HEK293 (cell line): Measurements from ENCODE around the gene LGI4.
A peak's percentile ranks its signal among the peaks of the same experiment; 100 is the strongest.

Source experiments
- CTCF ChIA-PET: fragments of 350-600 bp; formaldehyde crosslinking; extraction: SDS; loops from one replicate; lab custom pipeline; 2021; ENCODE audit warnings: antibody characterized with exemption; lab: Yijun Ruan, JAX
- POLR2A ChIA-PET: fragments of 300-600 bp; formaldehyde crosslinking; extraction: SDS; loops from one replicate; lab custom pipeline; 2020; ENCODE audit warnings: antibody characterized with exemption, inconsistent platforms; lab: Yijun Ruan, JAX
- H3K27ac ChIP-seq: fragments of 200-500 bp; sonication (Bioruptor generic); 2 replicates; pipeline ENCODE4 v1.5.1; 2014; ENCODE audit warnings: low read depth, low read length, control low read depth, inconsistent platforms; ENCODE audit errors: extremely low read depth
- H3K36me3 ChIP-seq, 2 experiments: fragments of 200-500 bp in 1 of 2; sonication (Bioruptor generic) in 1 of 2; 1 replicate in 1 of 2; 2 replicates in 1 of 2; pipeline ENCODE4 v1.5.1; 2014 to 2017; ENCODE audit warnings: inconsistent platforms in 2 of 2, low read length in 2 of 2; ENCODE audit not compliant: control insufficient read depth in 2 of 2, insufficient read depth in 1 of 2
- H3K4me1 ChIP-seq: fragments of 200-500 bp; sonication (Bioruptor generic); 2 replicates; pipeline ENCODE4 v1.5.1; 2014; ENCODE audit warnings: mild to moderate bottlenecking, low read length, inconsistent platforms; ENCODE audit not compliant: control insufficient read depth, insufficient read depth
- H3K4me3 ChIP-seq: 2 replicates; pipeline ENCODE4 v1.5.1; 2011; ENCODE audit warnings: low read depth, mild to moderate bottlenecking, control low read depth, low read length, moderate library complexity
- H3K9me3 ChIP-seq: fragments of 200-500 bp; sonication (Bioruptor generic); 2 replicates; pipeline ENCODE4 v1.5.1; 2014; ENCODE audit warnings: low read depth, low read length, inconsistent platforms; ENCODE audit not compliant: control insufficient read depth, insufficient read depth
- EGR2 ChIP-seq: fragments of 450-650 bp; formaldehyde crosslinking; IDR thresholded peaks from 2 replicates; pipeline ENCODE4 v1.5.1; 2016; ENCODE audit warnings: low read depth, missing biosample characterization, missing genetic modification characterization
- KLF1 ChIP-seq: fragments of 450-650 bp; formaldehyde crosslinking; IDR thresholded peaks from 2 replicates; pipeline ENCODE4 v1.5.1; 2016; ENCODE audit warnings: missing biosample characterization, missing genetic modification characterization
- REST ChIP-seq: fragments of 450-650 bp; formaldehyde crosslinking; IDR thresholded peaks from 2 replicates; pipeline ENCODE4 v1.5.1; 2016; ENCODE audit warnings: missing biosample characterization, missing genetic modification characterization
- TRIM28 ChIP-seq: IDR thresholded peaks from 2 replicates; pipeline ENCODE4 v1.6.1; 2011; ENCODE audit warnings: low read length, control low read depth, borderline replicate concordance
- ZBTB7A ChIP-seq: fragments of 450-650 bp; formaldehyde crosslinking; IDR thresholded peaks from 2 replicates; pipeline ENCODE4 v1.5.1; 2016; ENCODE audit warnings: low read depth, missing biosample characterization, missing genetic modification characterization
- ZFHX2 ChIP-seq: fragments of 450-650 bp; formaldehyde crosslinking; conservative IDR thresholded peaks from 2 replicates; pipeline ENCODE4 v1.5.1; 2016; ENCODE audit warnings: missing biosample characterization, missing genetic modification characterization
- ZIC2 ChIP-seq: fragments of 450-650 bp; formaldehyde crosslinking; IDR thresholded peaks from 2 replicates; pipeline ENCODE4 v1.5.1; 2016; ENCODE audit warnings: missing biosample characterization, missing genetic modification characterization
- ZNF221 ChIP-seq: fragments of 450-650 bp; formaldehyde crosslinking; IDR thresholded peaks from 2 replicates; pipeline ENCODE4 v1.5.1; 2017; ENCODE audit warnings: missing biosample characterization, missing genetic modification characterization, borderline replicate concordance
- ZNF23 ChIP-seq: fragments of 450-650 bp; formaldehyde crosslinking; IDR thresholded peaks from 2 replicates; pipeline ENCODE4 v1.5.1; 2016; ENCODE audit warnings: missing biosample characterization, missing genetic modification characterization, borderline replicate concordance
- ZNF280D ChIP-seq: fragments of 450-650 bp; formaldehyde crosslinking; IDR thresholded peaks from 2 replicates; pipeline ENCODE4 v1.5.1; 2016; ENCODE audit warnings: missing biosample characterization, missing genetic modification characterization
- ZNF354C ChIP-seq: fragments of 450-650 bp; formaldehyde crosslinking; IDR thresholded peaks from 2 replicates; pipeline ENCODE4 v1.5.1; 2016; ENCODE audit warnings: missing biosample characterization, missing genetic modification characterization, low read depth, borderline replicate concordance
- ZNF473 ChIP-seq: fragments of 450-650 bp; formaldehyde crosslinking; IDR thresholded peaks from 2 replicates; pipeline ENCODE4 v1.5.1; 2017; ENCODE audit warnings: missing biosample characterization, missing genetic modification characterization
- ZNF510 ChIP-seq: fragments of 450-650 bp; formaldehyde crosslinking; IDR thresholded peaks from 2 replicates; pipeline ENCODE4 v1.5.1; 2018; ENCODE audit warnings: mild to moderate bottlenecking, missing genetic modification characterization, missing biosample characterization; ENCODE audit not compliant: insufficient replicate concordance
- ZNF585B ChIP-seq: fragments of 450-650 bp; formaldehyde crosslinking; IDR thresholded peaks from 2 replicates; pipeline ENCODE4 v1.5.1; 2016; ENCODE audit warnings: missing biosample characterization, missing genetic modification characterization
- ZNF777 ChIP-seq: fragments of 450-650 bp; formaldehyde crosslinking; IDR thresholded peaks from 2 replicates; pipeline ENCODE4 v1.5.1; 2017; ENCODE audit warnings: missing biosample characterization, missing genetic modification characterization, borderline replicate concordance
- ZNF785 ChIP-seq: fragments of 450-650 bp; formaldehyde crosslinking; IDR thresholded peaks from 2 replicates; pipeline ENCODE4 v1.5.1; 2016; ENCODE audit warnings: missing biosample characterization, missing genetic modification characterization
- TF ChIP-seq, protein P1 (sequence below): fragments of 450-650 bp; formaldehyde crosslinking; IDR thresholded peaks from 2 replicates; pipeline ENCODE4 v1.5.1; 2016; ENCODE audit warnings: missing biosample characterization, missing genetic modification characterization
- TF ChIP-seq, protein P2 (sequence below): fragments of 450-650 bp; formaldehyde crosslinking; IDR thresholded peaks from 2 replicates; pipeline ENCODE4 v1.5.1; 2016; ENCODE audit warnings: missing biosample characterization, missing genetic modification characterization

LGI4 gene

DNA sequence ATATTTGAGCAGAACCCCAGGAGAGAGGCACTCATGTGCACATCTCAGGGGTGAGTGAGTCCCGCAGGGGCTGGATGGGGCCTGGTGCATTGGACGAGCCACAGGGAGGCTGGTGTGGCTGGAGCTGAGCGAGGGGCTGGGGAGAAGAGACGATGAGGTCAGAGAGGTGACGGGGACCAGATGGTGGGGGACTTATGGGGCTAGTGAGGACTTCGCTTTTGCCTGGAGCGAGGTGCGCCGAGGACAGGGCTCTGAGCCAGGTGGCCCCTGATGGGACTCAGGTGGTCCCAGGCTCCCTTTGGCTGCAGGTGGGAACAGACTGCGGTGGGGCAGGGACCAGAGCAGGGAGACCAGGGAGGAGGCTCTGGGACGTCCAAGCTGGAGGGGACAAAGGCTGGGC lies 26.1 kb downstream of the LGI4 start:
- CTCF ChIA-PET, result interaction anchor here (0.6 to 1.5 kb wide), 5 partner anchors 15 to 159 kb away, joined by 3 to 5 read pairs (median 3); no protein-coding TSS in a partner anchor
- H3K27ac ChIP-seq, result no peak overlapping the region
- TF ChIP-seq, protein P1, sequence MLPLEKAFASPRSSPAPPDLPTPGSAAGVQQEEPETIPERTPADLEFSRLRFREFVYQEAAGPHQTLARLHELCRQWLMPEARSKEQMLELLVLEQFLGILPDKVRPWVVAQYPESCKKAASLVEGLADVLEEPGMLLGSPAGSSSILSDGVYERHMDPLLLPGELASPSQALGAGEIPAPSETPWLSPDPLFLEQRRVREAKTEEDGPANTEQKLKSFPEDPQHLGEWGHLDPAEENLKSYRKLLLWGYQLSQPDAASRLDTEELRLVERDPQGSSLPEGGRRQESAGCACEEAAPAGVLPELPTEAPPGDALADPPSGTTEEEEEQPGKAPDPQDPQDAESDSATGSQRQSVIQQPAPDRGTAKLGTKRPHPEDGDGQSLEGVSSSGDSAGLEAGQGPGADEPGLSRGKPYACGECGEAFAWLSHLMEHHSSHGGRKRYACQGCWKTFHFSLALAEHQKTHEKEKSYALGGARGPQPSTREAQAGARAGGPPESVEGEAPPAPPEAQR (tag by site-specific recombination), result no peak
- TF ChIP-seq TRIM28 (no peak), ZIC2 (tag by site-specific recombination) (peak; percentile 63), ZNF585B (tag by site-specific recombination) (no peak)
- H3K4me1 ChIP-seq, result no peaks in the 10 kb centered on the region
- H3K4me3 ChIP-seq, result no peak overlapping the region
- POLR2A ChIA-PET, result no interaction called here
- no peaks in the 10 kb centered on the region; a peak in 1 of 3 replicates for H3K36me3 ChIP-seq
- no peaks in the 10 kb centered on the region for H3K9me3 ChIP-seq

GRCh38 chr19:35107545-35107944 lies 27.3 kb downstream of the LGI4 start:
- H3K27ac ChIP-seq, result no peak overlapping the region
- TF ChIP-seq KLF1 (tag by site-specific recombination) (peak; percentile 75), EGR2 (tag by site-specific recombination) (peak; percentile 97), ZNF777 (tag by site-specific recombination) (no peak), ZFHX2 (tag by site-specific recombination) (peak; percentile 92)
- TF ChIP-seq, all 188 proteins: peak for 3
- H3K36me3 ChIP-seq, result no peaks in the 10 kb centered on the region; a peak in 1 of 3 replicates
- H3K4me3 ChIP-seq, result no peak overlapping the region
- no peaks in the 10 kb centered on the region for H3K4me1 ChIP-seq
- POLR2A ChIA-PET, result no interaction called here
- CTCF ChIA-PET, result interaction anchor here (0.8 to 2.8 kb wide), 5 partner anchors 9 to 62 kb away, joined by 3 to 14 read pairs (median 3); no protein-coding TSS in a partner anchor
- H3K9me3 ChIP-seq, result no peaks in the 10 kb centered on the region

GRCh38 chr19:35106898-35107541 lies 27.8 kb downstream of the LGI4 start:
- H3K27ac ChIP-seq, result no peak overlapping the region
- CTCF ChIA-PET, result interaction anchor here (0.6 to 2.8 kb wide), 12 partner anchors 8 to 269 kb away, joined by 3 to 14 read pairs (median 3); no protein-coding TSS in a partner anchor
- POLR2A ChIA-PET, result interaction anchor here (0.6 kb wide), 1 partner anchor 1161 kb away, joined by 3 read pairs; no protein-coding TSS in a partner anchor

More at GRCh38 chr19:35106898-35107541, 27.8 kb downstream of the LGI4 start:
- H3K36me3 ChIP-seq, result no peaks in the 10 kb centered on the region
- H3K4me1 ChIP-seq, result no peaks in the 10 kb centered on the region
- no peak overlapping the region for H3K4me3 ChIP-seq
- no peaks in the 10 kb centered on the region for H3K9me3 ChIP-seq
- TF ChIP-seq REST (tag by site-specific recombination) (no peak), ZNF221 (tag by site-specific recombination) (no peak), ZNF280D (tag by site-specific recombination) (peak; percentile 89), ZNF785 (tag by site-specific recombination) (no peak), ZNF473 (tag by site-specific recombination) (no peak), ZNF510 (tag by site-specific recombination) (no peak), ZNF354C (tag by site-specific recombination) (no peak), ZBTB7A (no peak), ZNF23 (no peak)
- TF ChIP-seq, protein P2, sequence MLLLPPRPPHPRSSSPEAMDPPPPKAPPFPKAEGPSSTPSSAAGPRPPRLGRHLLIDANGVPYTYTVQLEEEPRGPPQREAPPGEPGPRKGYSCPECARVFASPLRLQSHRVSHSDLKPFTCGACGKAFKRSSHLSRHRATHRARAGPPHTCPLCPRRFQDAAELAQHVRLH (tag by site-specific recombination), result peak; percentile 66; the same call in 1 of the 2 replicates
